Endothelial cell of umbilical vein (primary cell): Measurements from ENCODE around the gene IPO5. TPM values are rescaled to one million over a fixed set of nuclear protein-coding genes. Genes with fewer than 3 reads are reported as not detected.

Experiments used
- BruUV-seq: library from RNA; stranded (reverse); fragments of 400-500 nt; replicated peaks from 2 replicates; lab custom pipeline; 2021; lab: Mats Ljungman, UMichigan
- CTCF ChIA-PET: fragments of 300-600, 350-600 bp; sonication (Branson Sonifier 250); formaldehyde crosslinking; loops from one replicate; lab custom pipeline; 2021; ENCODE audit warnings: antibody characterized with exemption, inconsistent platforms; lab: Charles Lee
- POLR2A ChIA-PET: fragments of 300-600, 350-600 bp; sonication (Branson Sonifier 250); formaldehyde crosslinking; loops from one replicate; lab custom pipeline; 2021; ENCODE audit warnings: antibody characterized with exemption, inconsistent platforms; lab: Charles Lee
- DNase-seq: peaks from one replicate; pipeline ENCODE4 v3.0.0-alpha.2; 2011; ENCODE audit warnings: low read depth, low spot score
- FAIRE-seq: peaks from 2 replicates; lab custom pipeline; 2011; peaks lifted over from hg19 to GRCh38; lab: Jason Lieb, UNC
- H2AFZ ChIP-seq: 2 replicates; pipeline ENCODE4 v1.6.0; 2012; ENCODE audit warnings: low read depth, low read length, control low read depth, inconsistent platforms
- H3K27ac ChIP-seq: 2 replicates; pipeline ENCODE4 v1.5.1; 2011; ENCODE audit warnings: low read depth, mild to moderate bottlenecking, control low read depth, low read length, moderate library complexity; ENCODE audit not compliant: insufficient read depth
- H3K27me3 ChIP-seq, 2 experiments: 2 replicates each; pipeline versions ENCODE4 v1.6.0 to v1.6.1; 2011; ENCODE audit warnings: low read length in 2 of 2, mixed read lengths in 1 of 2; ENCODE audit not compliant: control insufficient read depth in 2 of 2, insufficient read depth in 2 of 2
- H3K36me3 ChIP-seq, 2 experiments: 2 replicates in 1 of 2; 3 replicates in 1 of 2; pipeline ENCODE4 v1.5.1; 2011; ENCODE audit warnings: low read length in 2 of 2, mild to moderate bottlenecking in 1 of 2, moderate library complexity in 1 of 2; ENCODE audit not compliant: control insufficient read depth in 2 of 2, insufficient read depth in 2 of 2; ENCODE audit errors: extremely low read depth in 1 of 2
- H3K4me1 ChIP-seq: 3 replicates; pipeline ENCODE4 v1.5.1; 2011; ENCODE audit warnings: mild to moderate bottlenecking, low read length; ENCODE audit not compliant: control insufficient read depth, insufficient read depth; ENCODE audit errors: extremely low read depth
- H3K4me2 ChIP-seq: 2 replicates; pipeline ENCODE4 v1.6.1; 2011; ENCODE audit warnings: low read length, control low read depth, mixed read lengths; ENCODE audit not compliant: insufficient read depth
- H3K4me3 ChIP-seq, 3 experiments: fragments of 200-600 bp in 1 of 3; sonication (generic), shearing (Covaris generic) in 1 of 3; replicated peaks in 1 of 3; 2 replicates each; pipeline ENCODE4 v1.5.1; 2011 to 2016; ENCODE audit warnings: control low read depth in 3 of 3, low read length in 3 of 3, mild to moderate bottlenecking in 2 of 3, inconsistent platforms in 1 of 3, low read depth in 1 of 3, moderate library complexity in 1 of 3; ENCODE audit not compliant: insufficient read depth in 1 of 3
- H3K79me2 ChIP-seq: 2 replicates; pipeline ENCODE4 v1.6.0; 2012; ENCODE audit warnings: low read length, inconsistent platforms; ENCODE audit not compliant: control insufficient read depth, insufficient read depth
- H3K9ac ChIP-seq: replicated peaks from 2 replicates; pipeline ENCODE3; 2011; ENCODE audit warnings: low read length, control low read depth; ENCODE audit not compliant: insufficient read depth; ENCODE audit errors: extremely low read depth
- H3K9me1 ChIP-seq: replicated peaks from 3 replicates; pipeline ENCODE4 v1.6.0; 2011; ENCODE audit warnings: mild to moderate bottlenecking, low read length; ENCODE audit not compliant: control insufficient read depth, insufficient read depth; ENCODE audit errors: extremely low read depth
- H3K9me3 ChIP-seq: replicated peaks from 2 replicates; pipeline ENCODE4 v1.5.1; 2012; ENCODE audit warnings: low read length, inconsistent platforms; ENCODE audit not compliant: control insufficient read depth, insufficient read depth
- H4K20me1 ChIP-seq: replicated peaks from 2 replicates; pipeline ENCODE3; 2011; ENCODE audit warnings: mild to moderate bottlenecking, low read length; ENCODE audit not compliant: control insufficient read depth, insufficient read depth; ENCODE audit errors: extremely low read depth
- CTCF ChIP-seq, 2 donors: IDR thresholded peaks; 1 replicate in 1 of 2; 2 replicates in 1 of 2; pipeline ENCODE4 v1.5.1; 2011; ENCODE audit warnings: low read length in 2 of 2, mild to moderate bottlenecking in 2 of 2, moderate library complexity in 2 of 2, control low read depth in 1 of 2, inconsistent platforms in 1 of 2, low read depth in 1 of 2; ENCODE audit not compliant: insufficient read depth in 1 of 2; ENCODE audit errors: extremely low read depth in 1 of 2
- EZH2 ChIP-seq: IDR thresholded peaks from 2 replicates; pipeline ENCODE4 v1.6.1; 2012; ENCODE audit warnings: borderline replicate concordance, low read depth, mild to moderate bottlenecking, moderate library complexity, low read length, inconsistent platforms; ENCODE audit not compliant: severe bottlenecking
- FOS ChIP-seq: IDR thresholded peaks from 2 replicates; pipeline ENCODE4 v1.6.1; 2011; ENCODE audit warnings: mild to moderate bottlenecking, low read length, moderate library complexity, borderline replicate concordance; ENCODE audit not compliant: insufficient read depth
- GATA2 ChIP-seq: IDR thresholded peaks from 2 replicates; pipeline ENCODE4 v1.7.0; 2011; ENCODE audit warnings: low read depth, mild to moderate bottlenecking, moderate library complexity, mixed read lengths, low read length; ENCODE audit not compliant: insufficient read length, insufficient read depth
- JUN ChIP-seq: IDR thresholded peaks from 2 replicates; pipeline ENCODE4 v1.6.1; 2011; ENCODE audit warnings: borderline replicate concordance, low read depth; ENCODE audit not compliant: insufficient read length, insufficient read depth
- MAX ChIP-seq: IDR thresholded peaks from 2 replicates; pipeline ENCODE4 v1.6.1; 2011; ENCODE audit not compliant: insufficient read depth, insufficient read length
- MYC ChIP-seq: IDR thresholded peaks from one replicate; pipeline ENCODE4 v1.6.1; 2011; ENCODE audit warnings: mild to moderate bottlenecking, low read depth, low read length
- POLR2A ChIP-seq: IDR thresholded peaks from 2 replicates; pipeline ENCODE4 v1.6.1; 2012; ENCODE audit warnings: low read depth, mild to moderate bottlenecking, control low read depth, low read length
- POLR2AphosphoS5 ChIP-seq: IDR thresholded peaks from 2 replicates; pipeline ENCODE4 v1.6.1; 2012; ENCODE audit warnings: low read depth, mild to moderate bottlenecking, control low read depth, low read length, moderate library complexity; ENCODE audit not compliant: insufficient read depth
- dilution Hi-C: fragments of 300-500 bp; cut with MboI; formaldehyde crosslinking; loops from one replicate; pipeline ENCODE4 v1.15.0; 2019; ENCODE audit warnings: low sequenced_read_pairs; ENCODE audit not compliant: extremely low pct_ligation_motif_present
- intact Hi-C: fragments of 100-400 bp; cut with micrococcal nuclease; formaldehyde crosslinking; loops from one replicate; pipeline ENCODE4 v1.10.0; 2022
- polyA plus RNA-seq, 4 experiments: library from polyadenylated mRNA; depleted of rRNA in 3 of 4; stranded (reverse) in 3 of 4; unstranded in 1 of 4; fragments of >200 nt; gene quantifications; 2 replicates each; pipeline versions ENCODE4 v1.2.1 to v1.2.3, GENCODE V29; 2011 to 2012; ENCODE audit warnings: missing spikeins in 1 of 4
- small RNA-seq: library from RNA; depleted of rRNA; stranded (forward); fragments of <200 nt; gene quantifications from one replicate; pipeline ENCODE3, GENCODE V24; 2012; ENCODE audit warnings: low replicate concordance, low read depth; ENCODE audit not compliant: insufficient read depth, insufficient read length
- total RNA-seq: library from RNA; stranded (reverse); gene quantifications from 2 replicates; pipeline ENCODE4 v1.2.3, GENCODE V29; 2021

IPO5 gene
- total and polyA plus RNA-seq, 2 donors (not counting 3 experiments of a cell fraction or from before 2014, with no cell fraction given), result 50.4 to 183 TPM

DNA sequence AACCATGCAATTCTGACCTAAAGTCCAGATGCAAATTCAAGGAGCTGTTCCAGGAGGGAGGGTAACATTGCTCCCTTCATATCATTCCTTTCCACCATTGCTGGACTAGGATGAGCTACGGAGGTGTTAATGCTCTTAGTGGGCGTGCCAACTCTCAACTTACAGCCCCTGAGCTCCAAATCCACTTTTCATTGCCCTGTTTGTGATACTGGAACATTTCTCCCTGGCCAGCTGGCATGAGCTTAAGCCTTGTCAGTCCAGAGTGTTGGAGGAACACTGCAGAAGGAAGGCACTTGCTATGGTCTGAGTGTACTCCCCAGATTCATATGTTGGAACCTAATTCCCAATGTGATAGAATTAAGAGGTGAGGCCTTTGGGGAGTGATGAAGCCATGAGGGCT, 119.0 kb downstream of the IPO5 start:
- no peak overlapping the region for H3K9ac ChIP-seq
- no peak overlapping the region for H3K27ac ChIP-seq
- POLR2A ChIA-PET, result no interaction called here
- no peak for FAIRE-seq
- CTCF ChIA-PET, result no interaction called here
- H3K36me3 ChIP-seq, result no peaks in the 10 kb centered on the region
- no peaks in the 10 kb centered on the region for H3K9me1 ChIP-seq
- no peak for TF ChIP-seq CTCF (IDR thresholded peaks at IDR 0.05; ENCODE audit: extremely low read depth in 1 of 2, insufficient read depth in 1 of 2, low read depth in 1 of 2, low read length in 2 of 2)
- TF ChIP-seq MAX, result no peak
- no peak for TF ChIP-seq MYC
- TF ChIP-seq JUN, result no peak
- no peak for TF ChIP-seq GATA2
- TF ChIP-seq POLR2AphosphoS5, result no peak
- no peak for TF ChIP-seq FOS
- TF ChIP-seq EZH2, result no peak
- no peak for TF ChIP-seq POLR2A
- no peaks in the 10 kb centered on the region for H4K20me1 ChIP-seq
- no peaks in the 10 kb centered on the region for H3K79me2 ChIP-seq
- no peak for DNase-seq
- H3K4me3 ChIP-seq, result no peak overlapping the region
- no peak overlapping the region for H3K4me2 ChIP-seq
- no peaks in the 10 kb centered on the region for H3K4me1 ChIP-seq
- BruUV-seq, result no TSS peak
- H2AFZ ChIP-seq, result no peak overlapping the region
- intact Hi-C loops (no loop called here), dilution Hi-C loops (no loop called here)
- H3K9me3 ChIP-seq, result no peaks in the 10 kb centered on the region
- H3K27me3 ChIP-seq, result peaks cover 0 to 2% of the 10 kb centered on the region in 2 experiments

Small RNAs within 50 kb of the gene (small RNA-seq; reads per million reads assigned to genes)
- gene FTLP8, result not detected

Other genes starting within 250 kb of the IPO5 start
- gene FARP1, start 189.4 kb downstream of the IPO5 start, total RNA-seq, result 73.5 and 77.7 TPM in 2 replicates
- 15.2 and 19.0 TPM in 2 replicates for gene FARP1, start 189.4 kb downstream of the IPO5 start, polyA plus RNA-seq
- not detected in 2 replicates for gene RNF113B, start 223.6 kb downstream of the IPO5 start, total RNA-seq
- gene RNF113B, start 223.6 kb downstream of the IPO5 start, polyA plus RNA-seq, result not detected in 2 replicates